ENCODE data around the gene KCNA1.
A peak's percentile ranks its signal among the peaks of the same experiment; 100 is the strongest.

Gene KCNA1

GRCh38 chr12:4905316-4905715 is 4.4 kb upstream of the KCNA1 start:
- TF ChIP-seq, protein P1, sequence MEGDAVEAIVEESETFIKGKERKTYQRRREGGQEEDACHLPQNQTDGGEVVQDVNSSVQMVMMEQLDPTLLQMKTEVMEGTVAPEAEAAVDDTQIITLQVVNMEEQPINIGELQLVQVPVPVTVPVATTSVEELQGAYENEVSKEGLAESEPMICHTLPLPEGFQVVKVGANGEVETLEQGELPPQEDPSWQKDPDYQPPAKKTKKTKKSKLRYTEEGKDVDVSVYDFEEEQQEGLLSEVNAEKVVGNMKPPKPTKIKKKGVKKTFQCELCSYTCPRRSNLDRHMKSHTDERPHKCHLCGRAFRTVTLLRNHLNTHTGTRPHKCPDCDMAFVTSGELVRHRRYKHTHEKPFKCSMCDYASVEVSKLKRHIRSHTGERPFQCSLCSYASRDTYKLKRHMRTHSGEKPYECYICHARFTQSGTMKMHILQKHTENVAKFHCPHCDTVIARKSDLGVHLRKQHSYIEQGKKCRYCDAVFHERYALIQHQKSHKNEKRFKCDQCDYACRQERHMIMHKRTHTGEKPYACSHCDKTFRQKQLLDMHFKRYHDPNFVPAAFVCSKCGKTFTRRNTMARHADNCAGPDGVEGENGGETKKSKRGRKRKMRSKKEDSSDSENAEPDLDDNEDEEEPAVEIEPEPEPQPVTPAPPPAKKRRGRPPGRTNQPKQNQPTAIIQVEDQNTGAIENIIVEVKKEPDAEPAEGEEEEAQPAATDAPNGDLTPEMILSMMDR (IDR thresholded peaks at IDR 0.05; ENCODE audit: insufficient read depth, low read length, missing control alignments) = no peak
- CTCF ChIA-PET = no interaction called here
- POLR2A ChIA-PET = no interaction called here
- H3K4me3 ChIP-seq (ENCODE audit: low read depth, low read length) = no peak overlapping the region
- no peak for DNase-seq (ENCODE audit: low read depth, low spot score)

DNA sequence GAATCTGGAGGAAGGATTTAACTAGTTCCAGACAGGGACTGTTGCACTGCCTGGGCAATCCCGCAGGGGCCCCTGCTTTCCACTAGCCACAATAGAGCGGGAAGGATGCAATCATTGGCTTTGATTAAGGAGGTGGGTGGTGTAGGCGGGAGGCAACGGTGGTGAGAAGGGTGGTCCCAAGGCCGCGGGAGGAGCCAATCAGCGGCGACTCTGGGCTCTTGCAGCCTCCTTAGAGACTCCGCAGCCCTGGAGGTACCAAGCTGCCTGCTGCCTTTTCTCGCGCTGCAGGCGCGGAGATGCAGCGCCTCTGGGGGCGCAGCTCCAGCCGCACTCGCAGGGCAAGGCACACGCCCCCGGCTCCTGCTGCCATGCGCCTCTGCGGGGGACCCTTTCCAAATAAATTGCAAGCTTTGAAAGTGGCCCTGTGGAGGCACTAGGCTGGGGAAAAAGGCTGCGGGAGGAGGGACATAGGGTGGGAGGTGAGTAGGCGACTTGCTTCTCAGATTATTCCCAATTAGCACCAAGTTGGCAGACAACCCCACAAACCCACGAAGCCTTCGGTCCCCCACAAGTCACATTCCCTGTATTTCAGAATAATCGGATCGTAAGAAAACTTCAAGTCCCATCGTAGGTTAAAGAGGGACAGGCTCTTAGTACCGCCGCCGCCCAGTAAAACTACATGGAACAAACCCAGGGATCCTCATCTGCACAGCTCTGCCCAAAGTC is 858 bp upstream of the KCNA1 start:
- H3K4me3 ChIP-seq (ENCODE audit: low read depth, low read length) = no peak overlapping the region
- no peak for DNase-seq (ENCODE audit: low read depth, low spot score)
- TF ChIP-seq, protein P1 (IDR thresholded peaks at IDR 0.05; ENCODE audit: insufficient read depth, low read length, missing control alignments) = no peak
- POLR2A ChIA-PET = no interaction called here
- CTCF ChIA-PET = interaction anchor here (0.9 to 2.4 kb wide), 5 partner anchors 11 to 93 kb away, joined by 3 to 10 read pairs (median 5); no protein-coding TSS in a partner anchor

GRCh38 chr12:4909410-4909733 is 333 bp upstream of the KCNA1 start:
- TF ChIP-seq, protein P1 (IDR thresholded peaks at IDR 0.05; ENCODE audit: insufficient read depth, low read length, missing control alignments) = no peak
- DNase-seq (ENCODE audit: low read depth, low spot score) = no peak
- H3K4me3 ChIP-seq (ENCODE audit: low read depth, low read length) = no peak overlapping the region
- ChIA-PET CTCF (interaction anchor here (1.9 to 2.4 kb wide), 2 partner anchors 52 to 93 kb away, joined by 5 to 10 read pairs; no protein-coding TSS in a partner anchor), POLR2A (no interaction called here)

DNA sequence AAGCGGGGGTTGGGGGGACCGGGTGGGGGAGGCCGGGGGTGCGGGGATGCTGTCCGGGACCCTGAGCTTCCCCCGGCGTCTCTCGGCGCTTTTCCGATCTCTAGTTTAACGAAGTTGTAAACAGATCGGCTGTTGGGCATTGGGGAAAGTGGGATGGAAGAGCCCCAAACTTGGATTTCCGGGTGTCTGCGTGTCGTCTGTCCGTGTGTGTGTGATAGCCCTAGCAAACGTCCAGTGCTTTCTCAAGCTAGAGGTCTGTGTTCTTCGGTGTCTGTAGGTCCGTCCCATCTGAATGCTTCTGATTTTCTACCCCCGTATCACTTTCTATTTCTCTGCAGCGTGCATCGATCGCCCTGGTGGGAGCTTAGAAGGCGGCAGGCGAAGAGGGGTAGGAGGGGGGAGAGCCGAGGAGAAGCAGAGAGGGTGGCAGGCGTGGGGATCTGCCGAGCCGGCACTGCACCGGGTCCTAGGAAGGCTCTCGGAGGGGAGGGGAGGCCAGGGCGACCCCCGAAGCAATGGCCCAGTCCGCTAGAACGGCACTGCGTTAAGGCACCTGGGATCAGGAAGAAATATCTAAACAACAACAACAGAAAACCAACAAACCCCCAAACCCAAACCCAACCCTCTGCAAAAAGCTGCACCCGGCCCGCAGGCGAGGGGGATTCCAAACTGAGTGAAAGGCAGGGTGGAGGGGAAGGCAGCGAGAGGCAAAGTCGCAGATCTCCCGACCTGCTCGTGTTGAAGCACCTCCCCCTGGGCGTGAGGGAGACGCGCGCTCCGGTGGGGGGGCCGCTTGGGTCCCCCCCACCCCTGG is 1.0 kb downstream of the KCNA1 start:
- peak overlapping the region; percentile 45 for H3K4me3 ChIP-seq (ENCODE audit: low read depth, low read length)
- CTCF ChIA-PET = interaction anchor here (0.9 kb wide), 1 partner anchor 62 kb away, joined by 3 read pairs; no protein-coding TSS in a partner anchor
- POLR2A ChIA-PET = no interaction called here
- DNase-seq (ENCODE audit: low read depth, low spot score) = no peak
- TF ChIP-seq, protein P1 (IDR thresholded peaks at IDR 0.05; ENCODE audit: insufficient read depth, low read length, missing control alignments) = no peak

DNA sequence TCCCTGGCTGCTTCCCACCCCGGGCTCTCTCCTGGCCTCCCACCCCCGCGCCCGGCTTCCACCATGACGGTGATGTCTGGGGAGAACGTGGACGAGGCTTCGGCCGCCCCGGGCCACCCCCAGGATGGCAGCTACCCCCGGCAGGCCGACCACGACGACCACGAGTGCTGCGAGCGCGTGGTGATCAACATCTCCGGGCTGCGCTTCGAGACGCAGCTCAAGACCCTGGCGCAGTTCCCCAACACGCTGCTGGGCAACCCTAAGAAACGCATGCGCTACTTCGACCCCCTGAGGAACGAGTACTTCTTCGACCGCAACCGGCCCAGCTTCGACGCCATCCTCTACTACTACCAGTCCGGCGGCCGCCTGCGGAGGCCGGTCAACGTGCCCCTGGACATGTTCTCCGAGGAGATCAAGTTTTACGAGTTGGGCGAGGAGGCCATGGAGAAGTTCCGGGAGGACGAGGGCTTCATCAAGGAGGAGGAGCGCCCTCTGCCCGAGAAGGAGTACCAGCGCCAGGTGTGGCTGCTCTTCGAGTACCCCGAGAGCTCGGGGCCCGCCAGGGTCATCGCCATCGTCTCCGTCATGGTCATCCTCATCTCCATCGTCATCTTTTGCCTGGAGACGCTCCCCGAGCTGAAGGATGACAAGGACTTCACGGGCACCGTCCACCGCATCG is 1.8 kb downstream of the KCNA1 start:
- no peak for DNase-seq (ENCODE audit: low read depth, low spot score)
- ChIA-PET CTCF (no interaction called here), POLR2A (no interaction called here)
- H3K4me3 ChIP-seq (ENCODE audit: low read depth, low read length) = no peak overlapping the region
- TF ChIP-seq, protein P1 (IDR thresholded peaks at IDR 0.05; ENCODE audit: insufficient read depth, low read length, missing control alignments) = no peak

DNA sequence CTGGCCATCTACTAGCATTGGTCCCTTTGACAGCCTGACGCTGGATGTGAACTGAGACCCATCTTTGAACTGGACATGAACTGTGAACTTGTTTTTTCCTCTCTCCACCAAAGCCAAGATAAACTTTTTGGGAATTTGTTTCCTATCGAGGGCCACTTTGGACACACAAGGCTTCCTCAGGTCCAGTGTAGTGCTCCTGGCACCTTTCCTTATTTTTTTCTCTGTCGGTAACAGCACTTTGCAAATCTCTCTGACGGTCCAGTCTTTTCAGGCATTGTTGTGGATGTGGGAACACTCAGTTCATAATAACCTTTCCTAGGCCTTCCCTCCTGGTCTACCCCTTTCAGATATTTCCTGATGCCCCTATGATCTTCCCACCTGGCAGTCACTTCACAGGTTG is 5.0 kb downstream of the KCNA1 start:
- ChIA-PET CTCF (interaction anchor here (0.8 to 1.0 kb wide), 2 partner anchors 10 to 882 kb away, joined by 3 read pairs; no protein-coding TSS in a partner anchor), POLR2A (no interaction called here)
- TF ChIP-seq, protein P1 (IDR thresholded peaks at IDR 0.05; ENCODE audit: insufficient read depth, low read length, missing control alignments) = no peak
- no peak overlapping the region for H3K4me3 ChIP-seq (ENCODE audit: low read depth, low read length)
- no peak for DNase-seq (ENCODE audit: low read depth, low spot score)

Data from AG04449 (cell line).